H1 (cell line): ENCODE results near the gene ZBED4. TPM values are rescaled to one million over a fixed set of nuclear protein-coding genes. Genes with fewer than 3 reads are reported as not detected.

Experiments used
- BACH1 ChIP-seq: IDR thresholded peaks from 2 replicates; pipeline ENCODE4 v1.6.1; 2012; ENCODE audit warnings: low read length, improper control_type of control experiment
- BCL11A ChIP-seq, 2 experiments: IDR thresholded peaks; one replicate each; pipeline ENCODE4 v1.6.1; 2011; ENCODE audit warnings: low read depth in 2 of 2, low read length in 2 of 2, mild to moderate bottlenecking in 2 of 2
- BRCA1 ChIP-seq: IDR thresholded peaks from 2 replicates; pipeline ENCODE4 v1.6.1; 2012; ENCODE audit warnings: low read depth, low read length, improper control_type of control experiment
- CBX5 ChIP-seq: fragments of 300-800, 300-1000 bp; sonication (generic); IDR thresholded peaks from 2 replicates; pipeline ENCODE4 v1.7.1; 2016; ENCODE audit warnings: antibody characterized with exemption, low read length, low read depth
- CBX8 ChIP-seq: fragments of 300-800, 300-1000 bp; sonication (generic); IDR thresholded peaks from 2 replicates; pipeline ENCODE4 v1.7.1; 2016; ENCODE audit warnings: low read depth, low read length, borderline replicate concordance
- CTBP2 ChIP-seq: IDR thresholded peaks from 2 replicates; pipeline ENCODE4 v1.7.0; 2011; ENCODE audit warnings: borderline replicate concordance, mild to moderate bottlenecking, moderate library complexity, mixed read lengths, low read length; ENCODE audit not compliant: insufficient read depth, insufficient read length
- EZH2 ChIP-seq: fragments of 200-600 bp; sonication (generic); IDR thresholded peaks from 2 replicates; pipeline ENCODE4 v1.7.1; 2012; ENCODE audit warnings: low read depth, mild to moderate bottlenecking, moderate library complexity, low read length, inconsistent platforms; ENCODE audit not compliant: severe bottlenecking
- NRF1 ChIP-seq: IDR thresholded peaks from 2 replicates; pipeline ENCODE4 v1.6.1; 2011; ENCODE audit warnings: mild to moderate bottlenecking, low read depth, low read length, improper control_type of control experiment
- POU5F1 ChIP-seq: IDR thresholded peaks from 2 replicates; pipeline ENCODE4 v1.6.1; 2011; ENCODE audit warnings: low read depth, mild to moderate bottlenecking, low read length, moderate library complexity
- polyA plus RNA-seq, 7 experiments: library from polyadenylated mRNA; depleted of rRNA in 3 of 7; stranded (reverse) in 5 of 7; unstranded in 2 of 7; fragments of >200 nt in 5 of 7; fragments of 200-250 nt in 2 of 7; gene quantifications; 1 replicate in 5 of 7; 2 replicates in 1 of 7; 4 replicates in 1 of 7; pipeline versions ENCODE4 v1.2.1 to v1.2.3, GENCODE V29; 2011 to 2013; ENCODE audit warnings: missing spikeins in 2 of 7, mixed read lengths in 2 of 7
- total RNA-seq: library from RNA; stranded (reverse); fragmentation: NEBNext Ultra II Directional; extraction: Animal tissue kit (Norgen Biotek cat#: 25700); gene quantifications from 2 replicates; pipeline ENCODE4 v1.2.1, GENCODE V29; 2021

ZBED4 gene
- total and polyA plus RNA-seq, 2 of the 8 experiments (the other 6 are each of a cell fraction or from before 2014, with no cell fraction given), result 11.0 to 28.3 TPM

DNA sequence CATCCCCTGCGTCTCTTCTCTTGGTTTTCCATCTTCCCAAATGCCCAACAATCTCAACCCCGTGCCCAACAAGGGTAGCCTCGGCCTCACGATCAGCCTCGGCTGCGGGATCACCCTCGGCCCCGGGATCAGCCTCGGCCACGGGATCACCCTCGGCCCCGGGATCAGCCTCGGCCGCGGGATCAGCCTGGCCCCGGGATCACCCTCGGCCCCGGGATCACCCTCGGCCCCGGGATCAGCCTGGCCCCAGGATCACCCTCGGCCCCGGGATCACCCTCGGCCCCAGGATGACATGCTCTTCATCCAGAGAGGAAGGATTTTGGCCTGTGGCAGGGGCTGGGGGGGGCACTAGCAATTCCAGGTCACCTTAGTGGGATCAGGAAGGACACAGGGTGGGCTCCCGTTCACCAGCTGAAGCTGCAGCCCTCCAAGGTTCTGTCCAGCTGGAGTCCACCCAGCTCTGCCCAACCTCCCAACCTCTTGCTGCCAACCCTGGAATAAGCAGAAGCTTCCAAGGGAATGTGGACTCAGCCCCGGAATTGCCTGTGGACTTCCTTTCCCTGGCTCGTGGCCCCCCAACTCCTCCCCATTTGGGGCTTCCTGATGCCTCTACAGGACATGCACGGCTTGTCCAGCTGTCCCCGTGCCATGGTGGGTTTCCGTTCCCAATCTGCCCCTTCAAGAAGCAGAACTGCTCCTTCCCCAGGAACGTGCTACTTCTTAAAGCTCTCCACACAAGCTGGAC lies 58.4 kb downstream of the ZBED4 start (continued):
- no peak for TF ChIP-seq POU5F1
- TF ChIP-seq BCL11A (IDR thresholded peaks at IDR 0.05; ENCODE audit: low read depth in 2 of 2, low read length in 2 of 2), result no peak
- TF ChIP-seq BRCA1, result no peak
- no peak for TF ChIP-seq CBX5
- TF ChIP-seq BACH1, result no peak
- no peak for TF ChIP-seq NRF1
- TF ChIP-seq CTBP2, result no peak
- no peak for TF ChIP-seq CBX8
- no peak for TF ChIP-seq EZH2
- TF ChIP-seq, all 59 proteins: peak for 0
